Measurements from ENCODE around the gene SLC35F5. TPM values are rescaled to one million over a fixed set of nuclear protein-coding genes. Genes with fewer than 3 reads are reported as not detected.
A peak's percentile ranks its signal among the peaks of the same experiment; 100 is the strongest.

SLC35F5 gene
- total and polyA plus RNA-seq, 2 of the 13 experiments (the other 11 are each of a cell fraction or from before 2014, with no cell fraction given) = 139 to 174 TPM

DNA sequence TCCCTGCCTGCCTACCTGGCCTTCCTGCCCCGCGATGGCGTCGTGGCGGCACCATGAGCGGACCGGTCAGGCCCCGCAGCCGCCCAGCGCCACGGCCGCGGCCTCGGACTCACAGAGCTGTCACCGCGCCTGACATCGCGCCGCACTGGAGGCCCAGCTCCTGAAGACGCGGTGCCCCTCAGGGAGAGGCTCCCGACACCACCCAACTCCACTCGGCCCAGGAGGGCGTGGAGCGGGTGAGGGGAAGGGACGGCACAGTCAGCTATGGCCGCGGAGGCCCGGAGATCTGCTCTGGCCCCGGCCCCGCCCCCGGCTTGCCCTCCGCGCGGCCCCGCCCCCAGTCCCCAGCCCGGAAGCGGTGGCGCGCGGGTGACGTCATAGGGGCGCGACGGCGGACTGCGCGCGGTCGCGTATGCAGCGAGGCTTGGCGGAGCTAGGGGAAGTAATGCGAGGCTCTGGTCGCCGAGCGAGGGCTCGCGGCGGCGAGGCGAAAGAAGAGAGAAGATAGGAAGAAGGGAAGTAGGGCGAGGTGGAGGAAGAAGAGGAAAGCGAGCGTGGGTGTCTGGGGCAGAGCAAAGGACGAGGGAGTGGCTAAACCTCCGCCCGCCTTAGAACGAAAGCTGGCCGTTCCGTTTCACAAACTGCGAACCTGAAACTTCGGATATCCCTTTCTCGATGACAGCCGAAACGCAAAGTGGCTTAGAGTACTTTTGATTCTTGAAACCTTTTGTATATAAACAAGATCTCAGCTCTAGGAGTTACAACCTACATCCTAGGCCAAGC is at the start of gene SLC35F5 (continued):
- TF ChIP-seq, protein P1, sequence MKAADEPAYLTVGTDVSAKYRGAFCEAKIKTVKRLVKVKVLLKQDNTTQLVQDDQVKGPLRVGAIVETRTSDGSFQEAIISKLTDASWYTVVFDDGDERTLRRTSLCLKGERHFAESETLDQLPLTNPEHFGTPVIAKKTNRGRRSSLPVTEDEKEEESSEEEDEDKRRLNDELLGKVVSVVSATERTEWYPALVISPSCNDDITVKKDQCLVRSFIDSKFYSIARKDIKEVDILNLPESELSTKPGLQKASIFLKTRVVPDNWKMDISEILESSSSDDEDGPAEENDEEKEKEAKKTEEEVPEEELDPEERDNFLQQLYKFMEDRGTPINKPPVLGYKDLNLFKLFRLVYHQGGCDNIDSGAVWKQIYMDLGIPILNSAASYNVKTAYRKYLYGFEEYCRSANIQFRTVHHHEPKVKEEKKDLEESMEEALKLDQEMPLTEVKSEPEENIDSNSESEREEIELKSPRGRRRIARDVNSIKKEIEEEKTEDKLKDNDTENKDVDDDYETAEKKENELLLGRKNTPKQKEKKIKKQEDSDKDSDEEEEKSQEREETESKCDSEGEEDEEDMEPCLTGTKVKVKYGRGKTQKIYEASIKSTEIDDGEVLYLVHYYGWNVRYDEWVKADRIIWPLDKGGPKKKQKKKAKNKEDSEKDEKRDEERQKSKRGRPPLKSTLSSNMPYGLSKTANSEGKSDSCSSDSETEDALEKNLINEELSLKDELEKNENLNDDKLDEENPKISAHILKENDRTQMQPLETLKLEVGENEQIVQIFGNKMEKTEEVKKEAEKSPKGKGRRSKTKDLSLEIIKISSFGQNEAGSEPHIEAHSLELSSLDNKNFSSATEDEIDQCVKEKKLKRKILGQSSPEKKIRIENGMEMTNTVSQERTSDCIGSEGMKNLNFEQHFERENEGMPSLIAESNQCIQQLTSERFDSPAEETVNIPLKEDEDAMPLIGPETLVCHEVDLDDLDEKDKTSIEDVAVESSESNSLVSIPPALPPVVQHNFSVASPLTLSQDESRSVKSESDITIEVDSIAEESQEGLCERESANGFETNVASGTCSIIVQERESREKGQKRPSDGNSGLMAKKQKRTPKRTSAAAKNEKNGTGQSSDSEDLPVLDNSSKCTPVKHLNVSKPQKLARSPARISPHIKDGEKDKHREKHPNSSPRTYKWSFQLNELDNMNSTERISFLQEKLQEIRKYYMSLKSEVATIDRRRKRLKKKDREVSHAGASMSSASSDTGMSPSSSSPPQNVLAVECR (CRISPR knock-in tag; IDR thresholded peaks at IDR 0.05; ENCODE audit: borderline replicate concordance) = peak; percentile 99
- TF ChIP-seq ZSCAN9 (CRISPR knock-in tag; IDR thresholded peaks at IDR 0.05; ENCODE audit: borderline replicate concordance) (peak; percentile 91; the same call in 1 of the 2 replicates), PTBP1 (IDR thresholded peaks at IDR 0.05; ENCODE audit: low read depth, low read length, poor library complexity, severe bottlenecking) (no peak), POLR2A (IDR thresholded peaks at IDR 0.05; ENCODE audit: insufficient read depth in 1 of 2, low read depth in 2 of 2, low read length in 2 of 2) (peak; percentile 93 to 98), ZIK1 (CRISPR knock-in tag; IDR thresholded peaks at IDR 0.05; ENCODE audit: borderline replicate concordance, low read depth) (peak; percentile 95; the same call in 1 of the 2 replicates), XRCC5 (optimal IDR thresholded peaks at IDR 0.05; ENCODE audit: low read length) (peak; percentile 65), GZF1 (CRISPR knock-in tag; IDR thresholded peaks at IDR 0.05) (peak; percentile 92), ZBTB8A (CRISPR knock-in tag; IDR thresholded peaks at IDR 0.05; ENCODE audit: borderline replicate concordance, low read depth) (peak; percentile 92; the same call in 1 of the 2 replicates), TFDP1 (CRISPR knock-in tag; IDR thresholded peaks at IDR 0.05; ENCODE audit: borderline replicate concordance) (peak; percentile 94), ONECUT2 (CRISPR knock-in tag; IDR thresholded peaks at IDR 0.05) (peak; percentile 32; the same call in 1 of the 2 replicates), HDAC1 (CRISPR knock-in tag; IDR thresholded peaks at IDR 0.05) (peak; percentile 98), KAT2B (IDR thresholded peaks at IDR 0.05; ENCODE audit: borderline replicate concordance, low read depth, low read length) (no peak), CCDC6 (CRISPR knock-in tag; IDR thresholded peaks at IDR 0.05) (no peak; the same call in 1 of the 2 replicates), HNRNPK (IDR thresholded peaks at IDR 0.05; ENCODE audit: low read depth, low read length, poor library complexity, severe bottlenecking) (no peak)
- TF ChIP-seq, protein P2, sequence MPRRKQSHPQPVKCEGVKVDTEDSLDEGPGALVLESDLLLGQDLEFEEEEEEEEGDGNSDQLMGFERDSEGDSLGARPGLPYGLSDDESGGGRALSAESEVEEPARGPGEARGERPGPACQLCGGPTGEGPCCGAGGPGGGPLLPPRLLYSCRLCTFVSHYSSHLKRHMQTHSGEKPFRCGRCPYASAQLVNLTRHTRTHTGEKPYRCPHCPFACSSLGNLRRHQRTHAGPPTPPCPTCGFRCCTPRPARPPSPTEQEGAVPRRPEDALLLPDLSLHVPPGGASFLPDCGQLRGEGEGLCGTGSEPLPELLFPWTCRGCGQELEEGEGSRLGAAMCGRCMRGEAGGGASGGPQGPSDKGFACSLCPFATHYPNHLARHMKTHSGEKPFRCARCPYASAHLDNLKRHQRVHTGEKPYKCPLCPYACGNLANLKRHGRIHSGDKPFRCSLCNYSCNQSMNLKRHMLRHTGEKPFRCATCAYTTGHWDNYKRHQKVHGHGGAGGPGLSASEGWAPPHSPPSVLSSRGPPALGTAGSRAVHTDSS (CRISPR knock-in tag; conservative IDR thresholded peaks at IDR 0.05) = no peak
- TF ChIP-seq, protein P3, sequence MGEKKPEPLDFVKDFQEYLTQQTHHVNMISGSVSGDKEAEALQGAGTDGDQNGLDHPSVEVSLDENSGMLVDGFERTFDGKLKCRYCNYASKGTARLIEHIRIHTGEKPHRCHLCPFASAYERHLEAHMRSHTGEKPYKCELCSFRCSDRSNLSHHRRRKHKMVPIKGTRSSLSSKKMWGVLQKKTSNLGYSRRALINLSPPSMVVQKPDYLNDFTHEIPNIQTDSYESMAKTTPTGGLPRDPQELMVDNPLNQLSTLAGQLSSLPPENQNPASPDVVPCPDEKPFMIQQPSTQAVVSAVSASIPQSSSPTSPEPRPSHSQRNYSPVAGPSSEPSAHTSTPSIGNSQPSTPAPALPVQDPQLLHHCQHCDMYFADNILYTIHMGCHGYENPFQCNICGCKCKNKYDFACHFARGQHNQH (CRISPR knock-in tag; IDR thresholded peaks at IDR 0.05) = peak; percentile 91
- TF ChIP-seq, protein P4, sequence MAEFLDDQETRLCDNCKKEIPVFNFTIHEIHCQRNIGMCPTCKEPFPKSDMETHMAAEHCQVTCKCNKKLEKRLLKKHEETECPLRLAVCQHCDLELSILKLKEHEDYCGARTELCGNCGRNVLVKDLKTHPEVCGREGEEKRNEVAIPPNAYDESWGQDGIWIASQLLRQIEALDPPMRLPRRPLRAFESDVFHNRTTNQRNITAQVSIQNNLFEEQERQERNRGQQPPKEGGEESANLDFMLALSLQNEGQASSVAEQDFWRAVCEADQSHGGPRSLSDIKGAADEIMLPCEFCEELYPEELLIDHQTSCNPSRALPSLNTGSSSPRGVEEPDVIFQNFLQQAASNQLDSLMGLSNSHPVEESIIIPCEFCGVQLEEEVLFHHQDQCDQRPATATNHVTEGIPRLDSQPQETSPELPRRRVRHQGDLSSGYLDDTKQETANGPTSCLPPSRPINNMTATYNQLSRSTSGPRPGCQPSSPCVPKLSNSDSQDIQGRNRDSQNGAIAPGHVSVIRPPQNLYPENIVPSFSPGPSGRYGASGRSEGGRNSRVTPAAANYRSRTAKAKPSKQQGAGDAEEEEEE (CRISPR knock-in tag; IDR thresholded peaks at IDR 0.05; ENCODE audit: borderline replicate concordance) = no peak
